Liver (tissue), 9 donors: ENCODE measurements around the gene MDC1. TPM values are rescaled to one million over a fixed set of nuclear protein-coding genes. Genes with fewer than 3 reads are reported as not detected.

Experiments used
- DNase-seq: peaks from one replicate; pipeline ENCODE4 v3.0.0-alpha.2; 2017; ENCODE audit warnings: low spot score
- H3K27ac ChIP-seq, 2 donors: one replicate each; pipeline ENCODE4 v1.7.0; 2013; ENCODE audit warnings: inconsistent platforms in 2 of 2, low read length in 2 of 2, control low read depth in 1 of 2, low read depth in 1 of 2, mild to moderate bottlenecking in 1 of 2
- H3K27me3 ChIP-seq, 4 donors: one replicate each; pipeline versions ENCODE4 v1.6.1 to v1.7.0; 2013; ENCODE audit warnings: low read length in 3 of 4, inconsistent platforms in 1 of 4, mild to moderate bottlenecking in 1 of 4, moderate library complexity in 1 of 4; ENCODE audit not compliant: control insufficient read depth in 4 of 4, insufficient read depth in 4 of 4
- H3K36me3 ChIP-seq, 4 donors: one replicate each; pipeline versions ENCODE4 v1.6.1 to v1.7.0; 2013; ENCODE audit warnings: low read length in 3 of 4, mild to moderate bottlenecking in 3 of 4, low read depth in 1 of 4, moderate library complexity in 1 of 4; ENCODE audit not compliant: control insufficient read depth in 4 of 4, insufficient read depth in 3 of 4
- H3K4me1 ChIP-seq, 4 donors: one replicate each; pipeline versions ENCODE4 v1.6.1 to v1.7.0; 2013; ENCODE audit warnings: low read length in 3 of 4, mild to moderate bottlenecking in 3 of 4, moderate library complexity in 1 of 4; ENCODE audit not compliant: control insufficient read depth in 4 of 4, insufficient read depth in 4 of 4
- H3K4me3 ChIP-seq, 3 donors: one replicate each; pipeline versions ENCODE4 v1.6.1 to v1.7.0; 2013; ENCODE audit warnings: low read length in 3 of 3, control low read depth in 1 of 3, low read depth in 1 of 3, mild to moderate bottlenecking in 1 of 3
- H3K9ac ChIP-seq, 2 donors: one replicate each; pipeline ENCODE4 v1.7.0; 2013; ENCODE audit warnings: low read length in 2 of 2, mild to moderate bottlenecking in 2 of 2, moderate library complexity in 2 of 2, control low read depth in 1 of 2, low read depth in 1 of 2
- H3K9me3 ChIP-seq, 4 donors: one replicate each; pipeline versions ENCODE4 v1.6.1 to v1.7.0; 2013; ENCODE audit warnings: low read length in 3 of 4; ENCODE audit not compliant: control insufficient read depth in 4 of 4
- ATF3 ChIP-seq: IDR thresholded peaks from 2 replicates; pipeline ENCODE4 v1.6.1; 2016; ENCODE audit warnings: antibody characterized with exemption
- CTCF ChIP-seq: fragments of 150-350 bp; IDR thresholded peaks from 2 replicates; pipeline ENCODE4 v1.5.1; 2017; ENCODE audit warnings: improper control_type of control experiment, low read depth, low read length; ENCODE audit not compliant: missing input control
- EGR1 ChIP-seq, 2 donors: IDR thresholded peaks; 2 replicates each; pipeline ENCODE4 v1.6.1; 2016 to 2018; ENCODE audit warnings: antibody characterized with exemption in 2 of 2, low read depth in 2 of 2
- FOXA1 ChIP-seq: IDR thresholded peaks from 2 replicates; pipeline ENCODE4 v1.6.1; 2016; ENCODE audit warnings: antibody characterized with exemption
- FOXA2 ChIP-seq: IDR thresholded peaks from 2 replicates; pipeline ENCODE4 v1.6.1; 2016; ENCODE audit warnings: antibody characterized with exemption
- GABPA ChIP-seq, 2 donors: IDR thresholded peaks in 1 of 2; conservative IDR thresholded peaks in 1 of 2; 2 replicates each; pipeline ENCODE4 v1.6.1; 2016; ENCODE audit warnings: antibody characterized with exemption in 2 of 2, mild to moderate bottlenecking in 1 of 2, moderate library complexity in 1 of 2
- HNF4A ChIP-seq, 2 donors: conservative IDR thresholded peaks; 2 replicates each; pipeline ENCODE4 v1.6.1; 2016; ENCODE audit warnings: antibody characterized with exemption in 2 of 2, mild to moderate bottlenecking in 2 of 2
- HNF4G ChIP-seq: IDR thresholded peaks from 2 replicates; pipeline ENCODE4 v1.6.1; 2016; ENCODE audit warnings: antibody characterized with exemption
- JUND ChIP-seq, 2 donors: IDR thresholded peaks; 2 replicates each; pipeline ENCODE4 v1.6.1; 2016; ENCODE audit warnings: antibody characterized with exemption in 2 of 2
- MAX ChIP-seq: IDR thresholded peaks from 2 replicates; pipeline ENCODE4 v1.6.1; 2016; ENCODE audit warnings: antibody characterized with exemption
- NR2F2 ChIP-seq: IDR thresholded peaks from 2 replicates; pipeline ENCODE4 v1.6.1; 2016; ENCODE audit warnings: antibody characterized with exemption
- RAD21 ChIP-seq, 2 donors: IDR thresholded peaks; 2 replicates each; pipeline ENCODE4 v1.6.1; 2016; ENCODE audit warnings: antibody characterized with exemption in 2 of 2, mild to moderate bottlenecking in 2 of 2
- REST ChIP-seq: IDR thresholded peaks from 2 replicates; pipeline ENCODE4 v1.6.1; 2016; ENCODE audit warnings: antibody characterized with exemption, mild to moderate bottlenecking
- RXRA ChIP-seq, 2 donors: IDR thresholded peaks; 2 replicates each; pipeline ENCODE4 v1.6.1; 2017 to 2018; ENCODE audit warnings: antibody characterized with exemption in 2 of 2, mild to moderate bottlenecking in 1 of 2
- SP1 ChIP-seq: IDR thresholded peaks from 2 replicates; pipeline ENCODE4 v1.6.1; 2018; ENCODE audit warnings: antibody characterized with exemption, mild to moderate bottlenecking
- TAF1 ChIP-seq: conservative IDR thresholded peaks from 2 replicates; pipeline ENCODE4 v1.6.1; 2016; ENCODE audit warnings: antibody characterized with exemption, mild to moderate bottlenecking
- YY1 ChIP-seq: IDR thresholded peaks from 2 replicates; pipeline ENCODE4 v1.6.1; 2016; ENCODE audit warnings: antibody characterized with exemption, mild to moderate bottlenecking
- ZBTB33 ChIP-seq: IDR thresholded peaks from 2 replicates; pipeline ENCODE4 v1.6.1; 2016; ENCODE audit warnings: antibody characterized with exemption
- WGBS: extraction: QIAGEN DNeasy Blood & Tissue Kit; methylation state at CpG from one replicate; pipeline ENCODE4 v1.1.7; 2013; 5-methylcytosine and 5-hydroxymethylcytosine counted together
- polyA plus RNA-seq, 2 donors: library from polyadenylated mRNA; stranded (reverse) in 1 of 2; unstranded in 1 of 2; fragments of 200-250 nt in 1 of 2; fragments of >200 nt in 1 of 2; fragmentation: Nextera tagmentation in 1 of 2; extraction: Ambion mirVana in 1 of 2; gene quantifications; one replicate each; pipeline versions ENCODE4 v1.2.1 to v1.2.3, GENCODE V29; 2013 to 2015
- total RNA-seq, 2 donors: library from RNA; depleted of rRNA; stranded (reverse); fragments of >200 nt; gene quantifications; one replicate each; pipeline ENCODE4 v1.2.3, GENCODE V29; 2014
- donor health status: healthy.
- donor health status: healthy.
- donor health status: healthy.
- donor health status: healthy.
- donor health status: healthy.

MDC1 gene
- total and polyA plus RNA-seq, 4 donors = 5.9 to 15.5 (median 8.4) TPM

GRCh38 chr6:30747902-30748769 is 31.1 kb upstream of the MDC1 start:
- no peaks in the 10 kb centered on the region for H3K36me3 ChIP-seq
- TF ChIP-seq RXRA (IDR thresholded peaks at IDR 0.05) (no peak), REST (no peak), EGR1 (IDR thresholded peaks at IDR 0.05; ENCODE audit: low read depth in 2 of 2) (no peak), ATF3 (no peak), RAD21 (IDR thresholded peaks at IDR 0.05) (no peak), ZBTB33 (no peak), NR2F2 (no peak), FOXA1 (no peak), GABPA (IDR thresholded peaks at IDR 0.05 in 1 of 2, conservative IDR thresholded peaks at IDR 0.05 in 1 of 2) (no peak), MAX (no peak), SP1 (no peak), CTCF (no peak), HNF4G (no peak), TAF1 (no peak), HNF4A (conservative IDR thresholded peaks at IDR 0.05) (no peak), FOXA2 (no peak), YY1 (no peak), JUND (IDR thresholded peaks at IDR 0.05) (no peak)
- H3K27me3 ChIP-seq = no peaks in the 10 kb centered on the region
- H3K9ac ChIP-seq = no peak overlapping the region
- no peak overlapping the region for H3K4me3 ChIP-seq
- H3K27ac ChIP-seq = peak overlapping the region in 1 of 2 donors; percentile 16
- no peaks in the 10 kb centered on the region for H3K9me3 ChIP-seq
- no peak for DNase-seq
- WGBS = 84% methylated on average over 6 of the region's 6 CpGs
- peaks cover 6 to 27% (median 21%) of the 10 kb centered on the region in 4 donors for H3K4me1 ChIP-seq
